HG03135 (cell line): ENCODE data around the gene SRM.
"Not testable (repeated sequence)": the region's sequence is repeated elsewhere in the genome, so short reads cannot be mapped to it uniquely, and the experiment has no call there.

Source experiments
- ATAC-seq: cut with Tn5 transposase; IDR thresholded peaks from one replicate; pipeline ENCODE4 v1.9.1; 2021; ENCODE audit warnings: mild to moderate bottlenecking, moderate library complexity; ENCODE audit not compliant: unreplicated experiment

SRM gene

GRCh38 chr1:11059968-11060830, at the start of gene SRM:
TSS of gene SRM (minus strand) at chr1:11060018. CDS start at chr1:11059943, 75 bp downstream.
- peak; percentile 86 for ATAC-seq

DNA sequence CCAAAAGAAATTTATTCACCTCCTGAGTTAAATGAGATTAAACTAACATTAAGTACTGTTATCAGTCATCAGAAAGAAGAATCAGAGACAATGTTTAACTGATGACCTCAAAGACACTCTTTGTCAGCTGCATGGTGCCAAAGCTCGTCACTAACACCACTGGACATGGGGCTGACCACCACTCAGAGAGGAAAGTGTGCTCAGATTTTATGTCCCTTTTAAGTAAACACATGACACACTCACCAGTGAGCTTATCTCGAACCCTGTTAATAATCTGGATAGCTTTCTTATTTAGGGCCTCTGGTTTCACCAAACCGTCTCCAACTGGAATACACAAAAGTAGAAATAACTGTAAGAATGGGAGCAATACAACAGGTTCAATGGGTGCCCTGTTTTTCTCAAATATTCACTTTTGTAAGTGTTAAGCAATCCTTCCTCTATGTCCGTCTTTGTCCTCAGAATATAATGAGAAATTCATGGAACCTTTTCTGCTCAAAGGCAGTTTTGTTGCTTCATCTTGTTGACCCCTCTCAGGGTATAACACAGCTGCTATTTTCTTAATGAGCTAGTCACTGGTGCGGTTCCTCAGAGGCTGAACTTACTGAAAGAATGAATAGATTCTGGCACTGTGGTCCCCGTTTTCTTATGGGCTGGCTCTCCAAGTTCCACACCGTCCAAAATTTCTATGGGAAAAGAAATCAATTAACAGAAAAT, 49.4 kb upstream of the SRM start:
- ATAC-seq: no peak

GRCh38 chr1:11107599-11107998, 47.8 kb upstream of the SRM start:
- ATAC-seq: no peak

DNA sequence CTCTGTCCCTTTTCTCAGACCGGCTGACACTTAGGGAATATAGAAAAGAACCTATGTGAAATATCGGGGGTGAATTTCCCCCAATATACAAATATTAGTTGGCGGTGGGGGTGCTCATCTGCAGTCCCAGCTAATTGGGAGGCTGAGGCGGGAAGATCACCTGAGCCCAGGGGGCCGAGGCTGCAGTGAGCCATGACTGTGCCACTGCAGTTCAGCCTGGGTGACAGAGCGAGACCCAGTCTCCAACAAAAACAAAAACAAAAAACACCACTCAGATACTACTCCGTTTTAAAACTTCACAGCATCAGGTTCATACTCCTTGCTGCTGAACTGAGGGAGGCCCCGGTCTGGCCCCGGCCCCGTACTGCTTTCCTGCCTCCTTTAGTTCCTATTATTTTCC, 45.8 kb upstream of the SRM start:
- no peak for ATAC-seq

- no peak for ATAC-seq
Observed at GRCh38 chr1:11101347-11101746, 41.5 kb upstream of the SRM start.

DNA sequence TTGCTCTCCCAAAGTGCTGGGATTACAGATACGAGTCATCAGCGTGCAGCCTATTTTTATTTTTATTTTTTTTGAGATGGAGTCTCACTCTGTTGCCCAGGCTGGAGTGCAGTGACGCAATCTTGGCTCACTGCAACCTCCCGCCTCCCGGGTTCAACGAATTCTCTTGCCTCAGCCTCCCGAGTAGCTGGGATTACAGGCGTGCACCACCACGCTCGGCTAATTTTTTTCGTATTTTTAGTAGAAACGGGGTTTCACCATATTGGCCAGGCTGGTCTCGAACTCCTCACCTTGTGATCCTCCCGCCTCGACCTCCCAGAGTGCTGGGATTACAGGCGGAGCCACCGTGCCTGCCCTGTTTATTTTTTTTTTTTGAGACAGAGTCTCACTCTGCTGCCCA, 41.0 kb upstream of the SRM start:
- ATAC-seq: not testable (repeated sequence)

- ATAC-seq: no peak
Observed at GRCh38 chr1:11100149-11100493, 40.3 kb upstream of the SRM start.

DNA sequence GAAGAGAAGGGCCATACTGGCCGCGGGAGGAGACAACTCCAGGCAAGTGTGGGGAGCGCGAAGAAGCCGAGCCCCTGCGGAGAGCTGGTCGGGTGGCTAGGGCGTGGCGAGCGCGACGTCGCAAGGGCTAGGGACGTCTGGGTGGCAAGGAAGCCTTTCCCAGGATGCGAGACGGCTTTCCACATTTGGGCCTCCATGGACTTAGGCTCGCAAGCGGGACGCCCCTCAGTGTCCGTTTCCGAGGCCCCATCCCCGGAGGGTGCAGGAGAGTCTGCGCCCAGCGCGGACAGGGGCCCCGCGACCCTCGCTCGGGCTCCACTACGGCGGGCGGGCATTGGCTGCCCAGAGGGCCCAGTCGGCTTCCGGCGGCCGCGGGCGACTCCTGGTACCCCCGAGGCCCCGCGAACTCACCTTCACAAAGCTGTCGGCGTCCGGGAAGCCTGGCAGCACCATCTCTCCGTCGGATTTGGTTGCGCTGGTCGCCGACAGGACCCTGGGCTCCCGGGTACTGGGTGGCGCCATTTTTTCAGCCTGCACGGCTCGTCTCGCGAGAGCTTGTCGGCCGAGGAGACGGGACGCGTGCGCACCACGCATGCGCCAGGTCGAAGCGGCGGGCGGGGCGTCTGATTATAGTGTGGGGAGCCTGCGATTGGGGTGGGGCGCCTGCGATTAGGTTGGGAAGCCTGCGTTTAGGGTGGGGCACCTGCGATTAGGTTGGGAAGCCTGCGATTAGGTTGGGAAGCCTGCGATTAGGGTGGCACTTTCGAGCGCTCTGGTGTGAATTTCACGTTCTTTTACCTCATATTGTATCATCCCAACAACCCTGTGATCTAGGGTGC, 39.7 kb upstream of the SRM start, which contains the start of gene EXOSC10:
EXOSC10 (minus strand) TSS at position 560 of the 839 bp plus-strand sequence; CDS start at position 522, 38 bp downstream.
- ATAC-seq: peak; percentile 86

GRCh38 chr1:11098931-11099309, 39.1 kb upstream of the SRM start:
- no peak for ATAC-seq

- not testable (repeated sequence) for ATAC-seq
Observed at GRCh38 chr1:11083784-11084183, 24.0 kb upstream of the SRM start.

DNA sequence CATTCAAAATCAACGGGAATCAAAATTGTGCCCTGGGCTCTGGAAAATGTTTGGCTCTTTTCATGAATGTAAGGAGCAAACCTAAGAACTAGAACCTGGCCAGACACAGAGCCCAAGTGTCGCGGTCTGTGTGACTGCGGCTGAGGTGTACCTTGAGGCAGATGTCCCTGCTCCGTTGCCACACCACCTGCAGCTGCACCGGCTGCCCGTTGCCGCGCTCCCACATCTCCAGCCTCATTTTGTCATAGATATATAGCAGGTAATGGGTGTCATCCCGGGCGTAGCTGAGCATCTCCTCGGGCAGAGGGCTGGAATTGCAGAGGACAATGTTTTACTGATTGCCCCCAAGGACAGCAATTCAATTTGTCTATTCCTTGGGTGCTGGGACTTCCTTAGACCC, 21.1 kb upstream of the SRM start:
- no peak for ATAC-seq

DNA sequence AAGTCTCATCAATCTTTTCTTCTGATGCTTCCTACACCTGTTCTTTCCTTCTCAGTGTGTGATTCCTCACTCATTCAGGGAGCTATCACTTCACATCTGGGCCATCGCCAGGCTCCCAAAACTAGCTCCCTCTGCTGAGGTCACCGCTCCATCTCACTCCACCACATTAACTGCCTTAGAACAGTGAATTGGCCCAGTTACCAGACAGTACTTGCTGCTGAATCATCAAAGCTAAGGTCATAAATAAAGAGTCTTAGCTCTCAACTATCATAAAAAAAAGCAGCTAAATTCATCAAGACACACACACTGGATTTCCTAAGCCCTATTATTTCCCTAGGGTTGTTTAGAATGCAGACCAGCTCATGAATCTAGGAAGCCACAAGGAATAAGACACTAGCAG, 18.8 kb upstream of the SRM start:
- no peak for ATAC-seq

DNA sequence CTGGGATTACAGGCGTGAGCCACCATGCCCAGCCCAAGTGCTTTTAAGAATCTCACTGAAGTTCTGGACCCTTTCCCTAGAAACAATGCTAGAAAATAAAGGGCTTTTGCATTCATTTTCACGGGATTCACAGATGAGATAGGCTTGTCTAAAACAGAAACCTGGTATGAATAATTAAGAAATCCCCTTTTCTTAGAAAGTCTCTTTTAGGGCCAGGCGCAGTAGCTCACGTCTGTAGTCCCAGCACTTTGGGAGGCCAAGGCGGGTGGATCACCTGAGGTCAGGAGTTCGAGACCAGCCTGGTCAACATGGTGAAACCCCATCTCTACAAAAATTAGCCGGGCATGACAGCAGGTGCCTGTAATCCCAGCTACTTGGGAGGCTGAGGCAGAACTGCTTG, 13.6 kb upstream of the SRM start:
- not testable (repeated sequence) for ATAC-seq

GRCh38 chr1:11072216-11072917, 12.5 kb upstream of the SRM start:
- ATAC-seq: no peak

- no peak for ATAC-seq
Observed at GRCh38 chr1:11071463-11072215, 11.8 kb upstream of the SRM start.

GRCh38 chr1:11070876-11071275, 11.1 kb upstream of the SRM start:
- no peak for ATAC-seq

DNA sequence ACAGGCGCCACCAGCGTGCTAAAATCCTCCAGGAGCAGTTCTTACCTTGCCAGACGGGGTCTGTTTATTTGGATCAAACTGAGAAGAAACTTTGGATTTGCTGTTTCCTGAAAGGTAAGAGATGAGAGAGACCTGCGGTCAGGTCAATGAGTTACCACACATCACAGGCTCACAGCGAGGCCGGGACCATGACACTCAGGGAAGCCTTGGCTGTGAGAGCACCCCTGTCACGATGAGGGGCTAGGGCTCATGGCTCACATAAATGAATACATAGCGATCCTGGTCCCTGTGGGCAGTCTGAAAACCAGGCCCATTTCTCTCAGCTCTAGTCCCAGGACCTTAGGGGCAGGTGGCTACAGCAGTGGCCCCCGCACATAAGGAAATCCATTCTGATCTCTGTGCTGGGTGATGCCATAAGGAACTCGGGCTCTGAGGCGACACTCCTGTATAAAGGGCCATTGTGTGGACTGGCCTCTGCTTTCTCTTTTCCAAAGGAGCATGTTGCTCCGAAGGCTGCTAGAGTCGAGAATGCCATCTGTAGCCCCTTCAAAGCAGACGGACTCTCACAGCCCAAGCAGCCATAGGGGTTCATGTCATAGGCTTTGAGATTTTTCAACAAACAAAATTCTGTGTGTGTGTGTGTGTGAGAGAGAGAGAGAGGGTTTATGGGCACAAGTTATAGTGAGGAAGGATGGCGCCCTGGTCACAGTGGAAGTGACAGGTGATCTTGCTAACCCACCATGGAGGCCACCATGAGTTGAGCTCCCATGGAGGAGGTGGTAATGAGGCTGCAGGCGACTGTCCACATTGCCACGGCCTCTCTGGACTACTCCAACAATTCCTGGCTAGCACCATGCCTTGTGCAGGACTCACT, 9.0 kb upstream of the SRM start:
- ATAC-seq: no peak

DNA sequence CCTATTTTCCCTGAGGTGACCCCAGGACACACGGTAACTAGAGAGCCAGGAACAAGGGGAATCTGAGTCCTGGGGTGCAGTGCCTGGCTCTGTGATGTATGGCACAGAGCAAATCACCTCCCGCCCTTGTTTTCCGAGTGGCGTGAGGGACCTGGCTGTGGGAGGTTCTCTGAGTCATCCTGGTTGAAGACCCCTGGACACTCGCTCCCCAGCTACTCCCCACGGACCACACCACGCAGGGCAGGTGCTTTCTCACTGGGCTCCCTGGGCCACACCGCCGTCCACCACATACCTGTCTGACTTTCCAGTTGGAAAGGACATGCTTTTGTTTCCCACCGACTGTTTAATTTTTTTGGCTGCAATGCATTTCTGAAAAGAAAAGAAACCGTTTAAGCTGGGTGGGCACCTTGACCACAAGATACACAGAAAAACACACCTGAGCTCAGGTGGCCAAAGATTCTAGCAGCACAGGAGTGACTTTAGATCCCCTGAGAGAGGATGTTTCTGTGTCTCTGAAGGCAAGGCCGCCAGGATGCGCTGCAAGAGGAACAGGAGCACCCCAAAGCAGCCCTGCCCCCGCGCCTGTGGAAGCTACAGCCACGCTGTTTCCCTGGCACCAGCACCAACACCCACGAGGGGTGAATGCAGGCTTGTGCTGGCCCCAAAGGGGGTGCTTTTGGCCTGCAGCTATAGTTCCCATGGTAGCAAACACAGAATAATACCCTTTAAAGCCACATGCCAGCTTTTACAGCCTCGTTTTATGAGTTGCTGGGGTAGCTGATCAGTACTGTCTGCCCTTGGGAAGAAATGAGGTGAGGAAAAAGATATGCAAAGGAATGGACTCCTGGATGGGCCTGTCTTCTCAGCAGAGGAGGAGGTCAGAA, 8.1 kb upstream of the SRM start:
- ATAC-seq: no peak
